CD4-positive, CD25-positive, alpha-beta regulatory T cell (primary cell): Measurements from ENCODE around the gene ZBTB49. TPM values are rescaled to one million over a fixed set of nuclear protein-coding genes. Genes with fewer than 3 reads are reported as not detected.
"Not testable (repeated sequence)": the region's sequence is repeated elsewhere in the genome, so short reads cannot be mapped to it uniquely, and the experiment has no call there.

ENCODE experiments used
- ATAC-seq, 2 donors: fragments of 150-1000 bp; cut with Tn5 transposase; one replicate each; pipeline ENCODE4 v1.10.0; 2021; ENCODE audit warnings: low read depth in 2 of 2, moderate number of reproducible peaks in 2 of 2, moderate library complexity in 1 of 2
- DNase-seq, 3 donors: peaks; one replicate each; pipeline versions ENCODE4 v3.0.0 to v3.0.0-alpha.2; 2012 to 2022; ENCODE audit warnings: mixed read lengths in 1 of 3
- H3K27ac ChIP-seq: one replicate; pipeline ENCODE4 v1.7.0; 2013; ENCODE audit warnings: mild to moderate bottlenecking, low read length; ENCODE audit not compliant: insufficient read depth, poor library complexity, severe bottlenecking
- H3K27me3 ChIP-seq: one replicate; pipeline ENCODE4 v1.7.0; 2013; ENCODE audit warnings: low read length; ENCODE audit not compliant: control insufficient read depth, insufficient read depth
- H3K36me3 ChIP-seq: one replicate; pipeline ENCODE4 v1.7.0; 2013; ENCODE audit warnings: mild to moderate bottlenecking, low read length, moderate library complexity; ENCODE audit not compliant: control insufficient read depth, insufficient read depth
- H3K4me1 ChIP-seq: 2 replicates; pipeline ENCODE4 v1.7.0; 2013; ENCODE audit warnings: mild to moderate bottlenecking, low read length; ENCODE audit not compliant: insufficient read depth, control insufficient read depth, poor library complexity, severe bottlenecking
- H3K4me3 ChIP-seq: one replicate; pipeline ENCODE4 v1.7.0; 2013; ENCODE audit warnings: low read depth, mild to moderate bottlenecking, low read length, moderate library complexity
- H3K9me3 ChIP-seq, 2 experiments: 1 replicate in 1 of 2; 2 replicates in 1 of 2; pipeline ENCODE4 v1.7.0; 2013; ENCODE audit warnings: low read length in 2 of 2, mild to moderate bottlenecking in 1 of 2, moderate library complexity in 1 of 2; ENCODE audit not compliant: control insufficient read depth in 2 of 2
- H3K27ac Mint-ChIP-seq, 3 donors: one replicate each; pipeline ENCODE4 v1.8.0; 2020 to 2022; ENCODE audit warnings: mild to moderate bottlenecking in 3 of 3, mixed read lengths in 3 of 3, moderate library complexity in 2 of 3
- H3K27me3 Mint-ChIP-seq: one replicate; pipeline ENCODE4 v1.8.0; 2022; ENCODE audit warnings: mild to moderate bottlenecking, mixed read lengths
- H3K36me3 Mint-ChIP-seq: one replicate; pipeline ENCODE4 v1.8.0; 2020; ENCODE audit warnings: mixed read lengths
- H3K4me1 Mint-ChIP-seq, 4 donors: one replicate each; pipeline ENCODE4 v1.8.0; 2020 to 2022; ENCODE audit warnings: mixed read lengths in 4 of 4, mild to moderate bottlenecking in 1 of 4
- H3K4me3 Mint-ChIP-seq, 4 donors: one replicate each; pipeline ENCODE4 v1.8.0; 2020 to 2022; ENCODE audit warnings: mild to moderate bottlenecking in 4 of 4, mixed read lengths in 4 of 4, moderate library complexity in 3 of 4
- H3K9me3 Mint-ChIP-seq, 7 donors: one replicate each; pipeline ENCODE4 v1.8.0; 2020 to 2022; ENCODE audit warnings: mixed read lengths in 7 of 7, mild to moderate bottlenecking in 3 of 7, moderate library complexity in 2 of 7
- polyA plus RNA-seq, 4 donors: library from polyadenylated mRNA; unstranded; fragments of 300-500 nt; fragmentation: Illumina TruSeq; gene quantifications; one replicate each; pipeline ENCODE4 v1.2.3, GENCODE V29; 2021
- total RNA-seq: library from RNA; stranded (reverse); gene quantifications from one replicate; pipeline ENCODE4 v1.2.3, GENCODE V29; 2022

Gene ZBTB49, protein sequence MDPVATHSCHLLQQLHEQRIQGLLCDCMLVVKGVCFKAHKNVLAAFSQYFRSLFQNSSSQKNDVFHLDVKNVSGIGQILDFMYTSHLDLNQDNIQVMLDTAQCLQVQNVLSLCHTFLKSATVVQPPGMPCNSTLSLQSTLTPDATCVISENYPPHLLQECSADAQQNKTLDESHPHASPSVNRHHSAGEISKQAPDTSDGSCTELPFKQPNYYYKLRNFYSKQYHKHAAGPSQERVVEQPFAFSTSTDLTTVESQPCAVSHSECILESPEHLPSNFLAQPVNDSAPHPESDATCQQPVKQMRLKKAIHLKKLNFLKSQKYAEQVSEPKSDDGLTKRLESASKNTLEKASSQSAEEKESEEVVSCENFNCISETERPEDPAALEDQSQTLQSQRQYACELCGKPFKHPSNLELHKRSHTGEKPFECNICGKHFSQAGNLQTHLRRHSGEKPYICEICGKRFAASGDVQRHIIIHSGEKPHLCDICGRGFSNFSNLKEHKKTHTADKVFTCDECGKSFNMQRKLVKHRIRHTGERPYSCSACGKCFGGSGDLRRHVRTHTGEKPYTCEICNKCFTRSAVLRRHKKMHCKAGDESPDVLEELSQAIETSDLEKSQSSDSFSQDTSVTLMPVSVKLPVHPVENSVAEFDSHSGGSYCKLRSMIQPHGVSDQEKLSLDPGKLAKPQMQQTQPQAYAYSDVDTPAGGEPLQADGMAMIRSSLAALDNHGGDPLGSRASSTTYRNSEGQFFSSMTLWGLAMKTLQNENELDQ
- 14.7 TPM for total RNA-seq
- 1 to 10 TPM; 3.8 to 4.7 (median 4.0) TPM for polyA plus RNA-seq

DNA sequence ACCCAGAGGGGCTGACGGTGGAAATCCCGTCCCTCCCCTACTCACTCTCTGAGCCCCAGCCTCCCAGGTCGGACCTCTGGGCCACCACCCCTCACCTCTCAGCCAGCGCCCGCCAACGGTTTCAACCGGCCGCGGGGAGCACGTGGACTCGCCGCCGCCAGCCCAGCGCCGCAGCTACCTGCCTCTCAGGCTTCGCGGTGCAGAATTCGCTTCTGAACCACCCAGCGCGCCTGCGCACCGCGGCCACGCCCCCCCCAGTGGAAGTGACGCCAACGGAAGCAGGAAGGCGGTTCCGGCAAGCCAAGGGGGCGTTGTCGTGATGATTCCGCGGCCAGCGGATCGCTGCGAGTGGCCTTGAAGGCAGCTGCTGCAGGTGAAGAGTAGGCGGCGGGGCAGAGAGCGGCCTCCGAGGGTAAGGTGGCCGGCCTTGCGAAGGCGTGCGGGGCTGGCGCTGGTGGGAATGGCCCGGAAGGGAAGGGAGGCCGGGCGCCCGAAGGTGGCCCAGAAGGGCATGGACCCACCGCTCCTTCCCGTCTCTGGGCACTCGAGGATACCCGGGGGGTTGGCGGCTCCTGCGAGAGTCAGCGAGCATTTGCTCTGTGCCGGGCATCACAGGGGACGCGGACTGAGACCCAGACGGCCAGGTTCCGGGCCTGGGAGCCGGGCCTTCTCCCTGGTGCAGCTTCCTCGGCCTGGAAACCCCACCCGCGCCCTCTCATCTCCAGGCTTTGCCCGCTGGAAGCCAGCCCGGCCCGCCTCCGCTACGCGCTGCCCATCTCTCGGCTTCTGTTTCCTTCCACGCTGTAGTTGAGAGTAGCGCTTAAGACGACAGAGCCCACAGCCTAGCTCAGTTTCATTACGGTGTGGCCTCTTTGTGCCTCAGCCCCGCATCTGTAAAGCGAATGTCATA is at the start of gene ZBTB49, which contains the start of gene LYAR:
Gene ZBTB49 (plus strand): TSS at position 311 of the 910 bp plus-strand sequence. CDS start 9,695 bp downstream, outside the sequence.
Gene LYAR (minus strand): TSS at position 214 of the 910 bp plus-strand sequence. CDS start 6,412 bp downstream, outside the sequence.
- peak within 1 kb of the TSS; percentile 95 to 98 (median 96) for H3K4me3 Mint-ChIP-seq
- DNase-seq: peak; percentile 94 to 97 (median 96)
- peaks cover 19% of the 10 kb centered on the region for H3K36me3 Mint-ChIP-seq
- H3K27ac ChIP-seq: peak within 1 kb of the TSS; percentile 73
- H3K27ac Mint-ChIP-seq: peak within 1 kb of the TSS; percentile 66 to 96 (median 91)
- peaks cover 27% of the 10 kb centered on the region for H3K4me1 ChIP-seq
- H3K9me3 Mint-ChIP-seq: no peaks in the 10 kb centered on the region
- no peaks in the 10 kb centered on the region for H3K9me3 ChIP-seq
- no peaks in the 10 kb centered on the region for H3K27me3 ChIP-seq
- peaks cover 30 to 75% (median 38%) of the 10 kb centered on the region in 4 donors for H3K4me1 Mint-ChIP-seq
- peaks cover 15% of the 10 kb centered on the region for H3K36me3 ChIP-seq
- peak within 1 kb of the TSS; percentile 91 for H3K4me3 ChIP-seq
- peak; percentile 89 to 96 for ATAC-seq
- no peaks in the 10 kb centered on the region for H3K27me3 Mint-ChIP-seq

- Histone ChIP-seq H3K36me3 (peaks cover 47% of the 10 kb centered on the region), H3K4me1 (peaks cover 23% of the 10 kb centered on the region), H3K27ac (no peak overlapping the region), H3K9me3 (no peaks in the 10 kb centered on the region), H3K27me3 (no peaks in the 10 kb centered on the region), H3K4me3 (no peak overlapping the region)
- Mint-ChIP-seq H3K27ac (peak overlapping the region in 1 of 3 donors; percentile 34), H3K27me3 (no peaks in the 10 kb centered on the region), H3K4me1 (peaks cover 20 to 51% (median 30%) of the 10 kb centered on the region in 4 donors), H3K4me3 (no peak overlapping the region), H3K9me3 (peaks cover 0 to 1% (median 0%) of the 10 kb centered on the region in 7 donors), H3K36me3 (peaks cover 31% of the 10 kb centered on the region)
- ATAC-seq: no peak
- no peak for DNase-seq
Observed at GRCh38 chr4:4245172-4245571, 44.9 kb upstream of the ZBTB49 start.

- peaks cover 0 to 1% (median 0%) of the 10 kb centered on the region in 7 donors for H3K9me3 Mint-ChIP-seq
- H3K4me3 ChIP-seq: peak overlapping the region; percentile 95
- DNase-seq: no peak
- peaks cover 20 to 48% (median 31%) of the 10 kb centered on the region in 4 donors for H3K4me1 Mint-ChIP-seq
- H3K4me3 Mint-ChIP-seq: peak overlapping the region; percentile 95 to 99 (median 96)
- H3K4me1 ChIP-seq: peaks cover 23% of the 10 kb centered on the region
- peaks cover 18% of the 10 kb centered on the region for H3K36me3 Mint-ChIP-seq
- H3K27ac ChIP-seq: peak overlapping the region; percentile 87
- peaks cover 26% of the 10 kb centered on the region for H3K36me3 ChIP-seq
- peaks cover 9% of the 10 kb centered on the region for H3K27me3 Mint-ChIP-seq
- H3K27ac Mint-ChIP-seq: peak overlapping the region; percentile 98 to 99 (median 99)
- no peaks in the 10 kb centered on the region for H3K27me3 ChIP-seq
- ATAC-seq: peak; percentile 8 to 29
- H3K9me3 ChIP-seq: no peaks in the 10 kb centered on the region
Observed at GRCh38 chr4:4247696-4248028, 42.4 kb upstream of the ZBTB49 start.

DNA sequence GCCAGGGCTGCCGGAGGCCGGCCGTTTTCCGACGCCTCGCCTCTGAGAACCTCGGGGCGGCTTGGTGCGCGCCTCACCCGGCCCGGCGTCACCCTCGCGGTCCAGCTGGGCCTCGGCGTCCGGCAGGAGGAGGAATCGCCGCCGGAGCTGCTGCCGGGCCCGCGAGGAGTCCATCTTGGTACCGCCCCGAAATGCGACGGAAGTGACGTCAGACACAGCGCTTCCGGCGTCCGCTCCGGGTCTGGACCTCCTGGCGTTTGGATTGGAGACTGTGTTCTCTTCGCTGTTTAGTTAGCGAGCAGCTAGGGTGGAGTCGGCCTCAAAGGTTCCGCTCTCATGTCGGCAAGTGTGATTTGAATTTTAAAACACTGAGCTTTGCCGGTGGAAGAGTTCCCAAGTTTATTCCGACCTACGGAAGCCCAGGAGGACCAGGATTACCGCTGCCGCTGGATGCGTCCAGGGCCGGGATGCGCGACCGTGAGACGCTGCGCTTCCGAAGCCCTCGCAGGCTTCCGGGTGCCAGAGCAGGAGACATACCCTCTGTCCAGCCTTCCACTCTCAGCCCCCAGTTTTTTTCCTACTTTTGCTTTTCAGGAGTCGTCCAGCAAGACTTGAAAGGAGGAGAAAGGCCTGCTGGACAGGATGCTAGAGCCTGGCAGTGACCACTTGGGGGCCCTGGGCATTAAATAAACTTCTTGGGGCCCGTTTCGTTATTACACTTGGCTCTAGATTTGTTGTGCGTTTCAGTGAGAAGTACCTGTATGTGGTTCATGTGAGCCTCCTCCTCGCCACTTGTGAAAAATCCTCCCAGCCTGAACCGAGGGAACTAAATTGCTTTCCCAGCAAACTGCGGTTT is 41.8 kb upstream of the ZBTB49 start, which contains the start of gene TMEM128:
Gene TMEM128 (minus strand): TSS at position 195 of the 856 bp plus-strand sequence. CDS start 21 bp downstream, at position 174.
- H3K4me3 Mint-ChIP-seq: peak within 1 kb of the TSS; percentile 95 to 99 (median 96)
- H3K9me3 ChIP-seq: no peaks in the 10 kb centered on the region
- peak; percentile 88 to 95 (median 92) for DNase-seq
- H3K27ac Mint-ChIP-seq: peak within 1 kb of the TSS; percentile 98 to 99 (median 99)
- peak within 1 kb of the TSS; percentile 95 for H3K4me3 ChIP-seq
- peaks cover 22% of the 10 kb centered on the region for H3K36me3 ChIP-seq
- peaks cover 20 to 51% (median 32%) of the 10 kb centered on the region in 4 donors for H3K4me1 Mint-ChIP-seq
- peaks cover 18% of the 10 kb centered on the region for H3K36me3 Mint-ChIP-seq
- peak within 1 kb of the TSS; percentile 87 for H3K27ac ChIP-seq
- peaks cover 13% of the 10 kb centered on the region for H3K27me3 Mint-ChIP-seq
- no peaks in the 10 kb centered on the region for H3K27me3 ChIP-seq
- H3K9me3 Mint-ChIP-seq: peaks cover 0 to 1% (median 0%) of the 10 kb centered on the region in 7 donors
- peak; percentile 96 to 98 for ATAC-seq
- peaks cover 23% of the 10 kb centered on the region for H3K4me1 ChIP-seq

GRCh38 chr4:4248885-4249203 is 41.2 kb upstream of the ZBTB49 start:
- Mint-ChIP-seq H3K9me3 (no peaks in the 10 kb centered on the region), H3K4me1 (peaks cover 16 to 46% (median 28%) of the 10 kb centered on the region in 4 donors), H3K36me3 (peaks cover 13% of the 10 kb centered on the region), H3K27me3 (peaks cover 17% of the 10 kb centered on the region), H3K27ac (peak overlapping the region; percentile 98 to 99 (median 99)), H3K4me3 (peak overlapping the region; percentile 95 to 99 (median 96))
- no peak for ATAC-seq
- H3K36me3 ChIP-seq: peaks cover 16% of the 10 kb centered on the region
- H3K27ac ChIP-seq: peak overlapping the region; percentile 87
- H3K4me3 ChIP-seq: peak overlapping the region; percentile 95
- no peaks in the 10 kb centered on the region for H3K27me3 ChIP-seq
- no peak for DNase-seq
- H3K9me3 ChIP-seq: no peaks in the 10 kb centered on the region
- peaks cover 23% of the 10 kb centered on the region for H3K4me1 ChIP-seq

GRCh38 chr4:4249342-4249741 is 40.7 kb upstream of the ZBTB49 start:
- peak overlapping the region in 3 of 4 donors; percentile 95 to 99 (median 96) for H3K4me3 Mint-ChIP-seq
- peaks cover 11% of the 10 kb centered on the region for H3K36me3 ChIP-seq
- H3K9me3 ChIP-seq, H3K27me3 ChIP-seq, H3K4me3 ChIP-seq, H3K9me3 Mint-ChIP-seq, DNase-seq, ATAC-seq: not testable (repeated sequence)
- H3K27ac ChIP-seq: peak overlapping the region; percentile 87
- H3K36me3 Mint-ChIP-seq: peaks cover 12% of the 10 kb centered on the region
- peaks cover 16 to 45% (median 27%) of the 10 kb centered on the region in 4 donors for H3K4me1 Mint-ChIP-seq
- peaks cover 23% of the 10 kb centered on the region for H3K4me1 ChIP-seq
- H3K27ac Mint-ChIP-seq: peak overlapping the region in 2 of 3 donors; percentile 98 to 99
- H3K27me3 Mint-ChIP-seq: peaks cover 18% of the 10 kb centered on the region
